ENCODE data around the gene ARHGAP28.
"Not testable (repeated sequence)": the region's sequence is repeated elsewhere in the genome, so short reads cannot be mapped to it uniquely, and the experiment has no call there.

The ARHGAP28 gene

DNA sequence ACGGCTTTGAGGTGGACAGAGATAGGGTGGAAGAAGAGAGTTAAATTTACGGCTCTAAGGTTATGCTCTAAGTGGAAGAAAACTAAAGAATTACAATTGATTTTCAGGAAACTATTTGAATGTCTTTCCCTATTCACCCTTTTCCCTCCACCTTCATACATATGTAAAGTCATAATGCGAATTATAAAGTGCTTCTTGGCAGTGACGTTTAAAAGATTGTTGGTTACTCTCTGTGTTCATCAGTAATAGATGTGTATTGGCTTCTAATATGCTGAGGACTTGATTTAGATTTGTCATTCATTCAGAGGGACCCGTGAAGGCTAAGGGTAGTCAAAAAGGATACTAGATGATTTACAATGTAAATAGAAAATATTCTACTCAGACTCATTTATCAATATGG, 63.9 kb downstream of the ARHGAP28 start:
- Histone ChIP-seq H3K27ac (no peak overlapping the region), H3K4me3 (ENCODE audit: low read depth, low read length) (no peak overlapping the region), H3K27me3 (replicated peaks) (no peaks in the 10 kb centered on the region), H3K36me3 (replicated peaks) (no peaks in the 10 kb centered on the region)
- no peak for DNase-seq
- in situ Hi-C loops (cut with HindIII; ENCODE audit: low pct_ligation_motif_present, low sequenced_read_pairs), result no loop called here
- no peak for TF ChIP-seq CTCF (IDR thresholded peaks at IDR 0.05; ENCODE audit: low read depth, low read length, missing control alignments)

- no peak for TF ChIP-seq CTCF (IDR thresholded peaks at IDR 0.05; ENCODE audit: low read depth, low read length, missing control alignments)
- Histone ChIP-seq H3K4me3 (ENCODE audit: low read depth, low read length) (no peak overlapping the region), H3K36me3 (replicated peaks) (no peaks in the 10 kb centered on the region), H3K27ac (no peak overlapping the region), H3K27me3 (replicated peaks) (no peaks in the 10 kb centered on the region)
- no peak for DNase-seq
- in situ Hi-C loops (cut with HindIII; ENCODE audit: low pct_ligation_motif_present, low sequenced_read_pairs), result no loop called here
Observed at GRCh38 chr18:6793986-6794385, 64.5 kb downstream of the ARHGAP28 start.

GRCh38 chr18:6795307-6795706, 65.8 kb downstream of the ARHGAP28 start:
- DNase-seq, result no peak
- H3K36me3 ChIP-seq (replicated peaks), result no peaks in the 10 kb centered on the region
- in situ Hi-C loops (cut with HindIII; ENCODE audit: low pct_ligation_motif_present, low sequenced_read_pairs), result no loop called here
- no peak overlapping the region for H3K4me3 ChIP-seq (ENCODE audit: low read depth, low read length)
- H3K27me3 ChIP-seq (replicated peaks), result no peaks in the 10 kb centered on the region
- H3K27ac ChIP-seq, result no peak overlapping the region
- TF ChIP-seq CTCF (IDR thresholded peaks at IDR 0.05; ENCODE audit: low read depth, low read length, missing control alignments), result no peak

DNA sequence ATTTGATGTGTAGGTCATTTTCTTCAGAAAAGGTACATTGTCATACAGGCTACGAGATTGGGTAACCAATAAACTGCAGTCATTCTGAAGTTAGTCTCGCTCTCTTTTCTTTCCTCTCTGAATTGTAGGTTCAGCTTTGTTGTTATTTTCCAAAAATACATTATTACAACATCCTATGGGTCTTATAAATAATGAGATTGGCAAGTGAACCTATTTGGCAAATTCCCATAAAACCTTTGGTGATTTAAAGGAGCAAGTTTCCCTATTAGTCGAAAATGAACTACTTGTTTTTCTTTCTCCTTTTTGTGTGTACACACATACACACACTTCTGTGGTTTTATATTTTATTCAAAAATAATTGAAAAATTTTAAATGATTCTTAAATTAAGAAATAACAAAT, 67.0 kb downstream of the ARHGAP28 start:
- Histone ChIP-seq H3K36me3 (replicated peaks) (no peaks in the 10 kb centered on the region), H3K27ac (no peak overlapping the region), H3K4me3 (ENCODE audit: low read depth, low read length) (no peak overlapping the region), H3K27me3 (replicated peaks) (no peaks in the 10 kb centered on the region)
- in situ Hi-C loops (cut with HindIII; ENCODE audit: low pct_ligation_motif_present, low sequenced_read_pairs), result no loop called here
- no peak for DNase-seq
- TF ChIP-seq CTCF (IDR thresholded peaks at IDR 0.05; ENCODE audit: low read depth, low read length, missing control alignments), result no peak

DNA sequence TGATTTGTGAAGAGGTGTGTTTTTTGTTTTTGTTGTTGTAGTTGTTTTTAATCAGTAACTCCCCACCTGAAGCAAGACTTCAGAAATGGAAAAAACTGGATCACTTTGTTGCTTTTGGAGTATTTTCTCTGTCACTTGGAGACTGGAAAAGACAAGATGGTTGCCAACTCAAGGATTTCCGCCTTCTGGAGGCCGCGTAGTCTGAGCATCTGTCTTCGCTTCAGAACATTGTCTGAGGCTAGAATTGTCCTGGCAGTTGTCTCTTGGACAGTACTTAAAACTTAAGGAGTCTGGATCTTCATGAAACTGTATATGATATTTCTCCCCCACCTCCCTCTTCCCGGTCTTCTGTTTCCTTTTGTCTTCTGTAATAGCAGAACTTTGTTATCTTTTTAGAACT, 67.7 kb downstream of the ARHGAP28 start:
- no peak for DNase-seq
- no peak overlapping the region for H3K27ac ChIP-seq
- no peaks in the 10 kb centered on the region for H3K36me3 ChIP-seq (replicated peaks)
- H3K4me3 ChIP-seq (ENCODE audit: low read depth, low read length), result no peak overlapping the region
- no peak for TF ChIP-seq CTCF (IDR thresholded peaks at IDR 0.05; ENCODE audit: low read depth, low read length, missing control alignments)
- in situ Hi-C loops (cut with HindIII; ENCODE audit: low pct_ligation_motif_present, low sequenced_read_pairs), result no loop called here
- no peaks in the 10 kb centered on the region for H3K27me3 ChIP-seq (replicated peaks)

- TF ChIP-seq CTCF (IDR thresholded peaks at IDR 0.05; ENCODE audit: low read depth, low read length, missing control alignments), result no peak
- no peak for DNase-seq
- no peak overlapping the region for H3K27ac ChIP-seq
- no peaks in the 10 kb centered on the region for H3K36me3 ChIP-seq (replicated peaks)
- no peaks in the 10 kb centered on the region for H3K27me3 ChIP-seq (replicated peaks)
- in situ Hi-C loops (cut with HindIII; ENCODE audit: low pct_ligation_motif_present, low sequenced_read_pairs), result no loop called here
- H3K4me3 ChIP-seq (ENCODE audit: low read depth, low read length), result no peak overlapping the region
Observed at GRCh38 chr18:6798896-6799295, 69.4 kb downstream of the ARHGAP28 start.

DNA sequence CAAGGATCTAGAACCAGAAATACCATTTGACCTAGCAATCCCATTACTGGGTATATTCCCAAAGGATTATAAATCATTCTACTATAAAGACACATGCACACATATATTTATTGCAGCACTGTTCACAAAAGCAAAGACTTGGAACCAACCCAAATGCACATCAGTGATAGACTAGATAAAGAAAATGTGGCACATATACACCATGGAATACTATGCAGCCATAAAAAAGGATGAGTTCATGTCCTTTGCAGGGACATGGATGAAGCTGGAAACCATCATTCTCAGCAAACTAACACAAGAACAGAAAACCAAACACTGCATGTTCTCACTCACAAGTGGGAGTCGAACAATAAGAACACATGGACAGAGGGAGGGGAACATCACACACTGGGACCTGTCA, 70.8 kb downstream of the ARHGAP28 start:
- in situ Hi-C loops (cut with HindIII; ENCODE audit: low pct_ligation_motif_present, low sequenced_read_pairs); H3K4me3 ChIP-seq (ENCODE audit: low read depth, low read length); H3K36me3 ChIP-seq (replicated peaks); H3K27me3 ChIP-seq (replicated peaks); H3K27ac ChIP-seq; DNase-seq: not testable (repeated sequence)
